HG03280 (cell line): ENCODE measurements around the gene GMDS.

Experiments
- ATAC-seq: cut with Tn5 transposase; IDR thresholded peaks from one replicate; pipeline ENCODE4 v1.9.1; 2021; ENCODE audit warnings: mild to moderate bottlenecking, moderate library complexity; ENCODE audit not compliant: unreplicated experiment

The GMDS gene

GRCh38 chr6:2209226-2209809 is 36.1 kb downstream of the GMDS start:
- peak; percentile 92 for ATAC-seq

- no peak for ATAC-seq
These were observed 36.9 kb downstream of the GMDS start for GRCh38 chr6:2208468-2208867.

- no peak for ATAC-seq
These were observed 40.0 kb downstream of the GMDS start for GRCh38 chr6:2205396-2205795.

- no peak for ATAC-seq
These were observed 41.1 kb downstream of the GMDS start for GRCh38 chr6:2204272-2204671.

- no peak for ATAC-seq
These were observed 42.1 kb downstream of the GMDS start for GRCh38 chr6:2203264-2203663.

- ATAC-seq = no peak
These were observed 47.4 kb downstream of the GMDS start for GRCh38 chr6:2197984-2198383.

- no peak for ATAC-seq
These were observed 48.2 kb downstream of the GMDS start for GRCh38 chr6:2197177-2197671.

GRCh38 chr6:2196079-2196679 is 49.2 kb downstream of the GMDS start:
- ATAC-seq = no peak

GRCh38 chr6:2194643-2195042 is 50.8 kb downstream of the GMDS start:
- ATAC-seq = no peak

- no peak for ATAC-seq
These were observed 51.5 kb downstream of the GMDS start for GRCh38 chr6:2193931-2194330.

GRCh38 chr6:2192976-2193375 is 52.4 kb downstream of the GMDS start:
- ATAC-seq = no peak

GRCh38 chr6:2191390-2191740 is 54.0 kb downstream of the GMDS start:
- no peak for ATAC-seq

GRCh38 chr6:2190661-2191389 is 54.6 kb downstream of the GMDS start:
- ATAC-seq = no peak

GRCh38 chr6:2188856-2189384 is 56.5 kb downstream of the GMDS start:
- ATAC-seq = no peak

- ATAC-seq = no peak
These were observed 57.0 kb downstream of the GMDS start for GRCh38 chr6:2188397-2188796.

GRCh38 chr6:2187826-2188225 is 57.6 kb downstream of the GMDS start:
- ATAC-seq = no peak

- ATAC-seq = peak; percentile 67
These were observed 58.9 kb downstream of the GMDS start for GRCh38 chr6:2186516-2186915.

GRCh38 chr6:2185466-2185865 is 59.9 kb downstream of the GMDS start:
- ATAC-seq = no peak

- ATAC-seq = no peak
These were observed 60.5 kb downstream of the GMDS start for GRCh38 chr6:2184700-2185455.

- ATAC-seq = no peak
These were observed 61.7 kb downstream of the GMDS start for GRCh38 chr6:2183752-2184151.

- ATAC-seq = no peak
These were observed 62.2 kb downstream of the GMDS start for GRCh38 chr6:2183246-2183645.
